ENCODE data around the gene TCEA3.

DNA sequence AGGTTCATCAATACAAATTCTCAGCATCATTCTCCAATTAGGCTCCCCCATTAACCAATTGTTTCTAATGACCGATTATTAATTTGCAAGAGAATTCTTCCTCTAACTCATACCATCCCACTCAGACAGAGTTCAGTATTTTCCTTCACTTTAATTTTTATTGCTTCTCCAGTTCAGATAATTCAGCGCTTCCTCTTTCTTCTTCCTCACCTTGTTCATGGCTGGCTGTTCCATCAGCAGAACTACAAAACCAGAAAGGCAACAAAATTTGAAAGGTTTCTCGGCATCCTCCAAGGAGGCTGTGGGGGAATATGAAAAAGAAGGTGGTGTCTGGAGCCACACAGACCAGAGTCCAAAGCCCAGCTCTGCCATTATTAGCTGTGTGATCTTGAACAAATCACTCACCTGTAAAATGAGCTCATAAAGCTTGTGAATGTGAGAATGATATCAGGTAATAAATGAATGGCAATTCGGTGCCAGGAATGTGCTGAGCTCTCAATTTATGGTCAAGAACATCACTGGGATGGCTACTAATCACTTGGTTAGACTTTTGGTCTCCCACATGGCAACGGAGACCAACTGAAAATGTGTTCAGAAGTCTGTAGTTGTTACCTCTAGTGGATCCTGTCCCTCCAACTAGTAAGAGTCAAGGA is 43.2 kb downstream of the TCEA3 start:
- TF ChIP-seq, protein P1, sequence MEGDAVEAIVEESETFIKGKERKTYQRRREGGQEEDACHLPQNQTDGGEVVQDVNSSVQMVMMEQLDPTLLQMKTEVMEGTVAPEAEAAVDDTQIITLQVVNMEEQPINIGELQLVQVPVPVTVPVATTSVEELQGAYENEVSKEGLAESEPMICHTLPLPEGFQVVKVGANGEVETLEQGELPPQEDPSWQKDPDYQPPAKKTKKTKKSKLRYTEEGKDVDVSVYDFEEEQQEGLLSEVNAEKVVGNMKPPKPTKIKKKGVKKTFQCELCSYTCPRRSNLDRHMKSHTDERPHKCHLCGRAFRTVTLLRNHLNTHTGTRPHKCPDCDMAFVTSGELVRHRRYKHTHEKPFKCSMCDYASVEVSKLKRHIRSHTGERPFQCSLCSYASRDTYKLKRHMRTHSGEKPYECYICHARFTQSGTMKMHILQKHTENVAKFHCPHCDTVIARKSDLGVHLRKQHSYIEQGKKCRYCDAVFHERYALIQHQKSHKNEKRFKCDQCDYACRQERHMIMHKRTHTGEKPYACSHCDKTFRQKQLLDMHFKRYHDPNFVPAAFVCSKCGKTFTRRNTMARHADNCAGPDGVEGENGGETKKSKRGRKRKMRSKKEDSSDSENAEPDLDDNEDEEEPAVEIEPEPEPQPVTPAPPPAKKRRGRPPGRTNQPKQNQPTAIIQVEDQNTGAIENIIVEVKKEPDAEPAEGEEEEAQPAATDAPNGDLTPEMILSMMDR (IDR thresholded peaks at IDR 0.05), result no peak
- TF ChIP-seq POLR2A (IDR thresholded peaks at IDR 0.05), result no peak
